PFSK-1 (cell line): ENCODE results near the gene MAPT.

Experiments
- SIN3A ChIP-seq: IDR thresholded peaks from 2 replicates; pipeline ENCODE4 v1.6.1; 2012; ENCODE audit warnings: mild to moderate bottlenecking, low read length, moderate library complexity, borderline replicate concordance; ENCODE audit not compliant: insufficient read depth
- TF ChIP-seq, protein P1 (sequence below), 2 experiments: IDR thresholded peaks; 2 replicates each; pipeline versions ENCODE4 v1.6.1 to v1.8.0; 2011 to 2012; ENCODE audit warnings: low read depth in 2 of 2, low read length in 2 of 2, control low read depth in 1 of 2, inconsistent platforms in 1 of 2, mild to moderate bottlenecking in 1 of 2, moderate library complexity in 1 of 2; ENCODE audit not compliant: insufficient read depth in 1 of 2

DNA sequence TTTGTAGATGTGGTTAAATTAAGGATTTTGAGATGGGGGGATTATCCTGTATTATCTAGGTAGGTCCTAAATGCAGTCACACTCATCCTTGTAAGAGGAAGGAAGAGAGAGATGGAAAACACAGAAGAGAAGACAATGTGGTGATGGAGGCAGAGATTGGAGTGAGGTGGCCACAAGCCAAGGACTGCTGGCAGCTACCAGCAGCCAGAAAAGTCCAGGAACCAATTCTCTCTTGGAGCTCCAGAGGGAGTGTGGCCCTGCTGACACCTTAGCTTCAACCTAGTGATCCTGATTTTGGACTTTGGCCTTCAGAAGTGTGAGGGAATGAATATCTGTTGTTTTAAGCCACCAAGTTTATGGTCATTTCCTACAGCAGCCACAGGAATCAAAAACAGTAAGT is 18.0 kb downstream of the MAPT start:
- TF ChIP-seq, protein P1, sequence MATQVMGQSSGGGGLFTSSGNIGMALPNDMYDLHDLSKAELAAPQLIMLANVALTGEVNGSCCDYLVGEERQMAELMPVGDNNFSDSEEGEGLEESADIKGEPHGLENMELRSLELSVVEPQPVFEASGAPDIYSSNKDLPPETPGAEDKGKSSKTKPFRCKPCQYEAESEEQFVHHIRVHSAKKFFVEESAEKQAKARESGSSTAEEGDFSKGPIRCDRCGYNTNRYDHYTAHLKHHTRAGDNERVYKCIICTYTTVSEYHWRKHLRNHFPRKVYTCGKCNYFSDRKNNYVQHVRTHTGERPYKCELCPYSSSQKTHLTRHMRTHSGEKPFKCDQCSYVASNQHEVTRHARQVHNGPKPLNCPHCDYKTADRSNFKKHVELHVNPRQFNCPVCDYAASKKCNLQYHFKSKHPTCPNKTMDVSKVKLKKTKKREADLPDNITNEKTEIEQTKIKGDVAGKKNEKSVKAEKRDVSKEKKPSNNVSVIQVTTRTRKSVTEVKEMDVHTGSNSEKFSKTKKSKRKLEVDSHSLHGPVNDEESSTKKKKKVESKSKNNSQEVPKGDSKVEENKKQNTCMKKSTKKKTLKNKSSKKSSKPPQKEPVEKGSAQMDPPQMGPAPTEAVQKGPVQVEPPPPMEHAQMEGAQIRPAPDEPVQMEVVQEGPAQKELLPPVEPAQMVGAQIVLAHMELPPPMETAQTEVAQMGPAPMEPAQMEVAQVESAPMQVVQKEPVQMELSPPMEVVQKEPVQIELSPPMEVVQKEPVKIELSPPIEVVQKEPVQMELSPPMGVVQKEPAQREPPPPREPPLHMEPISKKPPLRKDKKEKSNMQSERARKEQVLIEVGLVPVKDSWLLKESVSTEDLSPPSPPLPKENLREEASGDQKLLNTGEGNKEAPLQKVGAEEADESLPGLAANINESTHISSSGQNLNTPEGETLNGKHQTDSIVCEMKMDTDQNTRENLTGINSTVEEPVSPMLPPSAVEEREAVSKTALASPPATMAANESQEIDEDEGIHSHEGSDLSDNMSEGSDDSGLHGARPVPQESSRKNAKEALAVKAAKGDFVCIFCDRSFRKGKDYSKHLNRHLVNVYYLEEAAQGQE (IDR thresholded peaks at IDR 0.05; ENCODE audit: insufficient read depth in 1 of 2, low read depth in 2 of 2, low read length in 2 of 2) = no peak
- no peak for TF ChIP-seq SIN3A
